HepG2 (cell line): ENCODE measurements around the gene FAM118B. TPM values are rescaled to one million over a fixed set of nuclear protein-coding genes. Genes with fewer than 3 reads are reported as not detected.
A peak's percentile ranks its signal among the peaks of the same experiment; 100 is the strongest.

Experiments
- ATF1 ChIP-seq: IDR thresholded peaks from 2 replicates; pipeline ENCODE4 v1.6.1; 2016; ENCODE audit warnings: mild to moderate bottlenecking, control low read depth
- CHCHD3 ChIP-seq: sonication (generic); formaldehyde crosslinking; IDR thresholded peaks from 2 replicates; pipeline ENCODE4 v1.8.0; 2022; ENCODE audit warnings: mild to moderate bottlenecking, missing genetic modification reagents, moderate library complexity
- HDAC2 ChIP-seq: sonication (generic); formaldehyde crosslinking; IDR thresholded peaks from 2 replicates; pipeline ENCODE4 v1.4.0; 2020; ENCODE audit warnings: missing genetic modification reagents
- SP5 ChIP-seq: IDR thresholded peaks from 2 replicates; pipeline ENCODE4 v1.6.1; 2016; ENCODE audit warnings: low read depth, borderline replicate concordance
- ZBTB7A ChIP-seq: sonication (generic); formaldehyde crosslinking; IDR thresholded peaks from 2 replicates; pipeline ENCODE4 v1.8.0; 2022; ENCODE audit warnings: mild to moderate bottlenecking, missing genetic modification reagents
- ZKSCAN8 ChIP-seq: IDR thresholded peaks from 2 replicates; pipeline ENCODE4 v1.6.1; 2016; ENCODE audit warnings: borderline replicate concordance, missing genetic modification reagents, missing compliant biosample characterization
- ZNF232 ChIP-seq: sonication (generic); formaldehyde crosslinking; IDR thresholded peaks from 2 replicates; pipeline ENCODE4 v1.4.0; 2020; ENCODE audit warnings: missing genetic modification reagents, borderline replicate concordance
- ZNF24 ChIP-seq: fragments of 450-650 bp; IDR thresholded peaks from 2 replicates; pipeline ENCODE4 v1.6.1; 2017; ENCODE audit warnings: antibody characterized with exemption, mild to moderate bottlenecking
- ZNF468 ChIP-seq: sonication (generic); formaldehyde crosslinking; IDR thresholded peaks from 2 replicates; pipeline ENCODE4 v1.8.0; 2022; ENCODE audit warnings: mild to moderate bottlenecking, moderate library complexity, missing genetic modification reagents
- ZNF547 ChIP-seq: sonication (generic); formaldehyde crosslinking; IDR thresholded peaks from 2 replicates; pipeline ENCODE4 v1.5.1; 2020; ENCODE audit warnings: mild to moderate bottlenecking, missing genetic modification reagents
- ZNF772 ChIP-seq: sonication (generic); formaldehyde crosslinking; IDR thresholded peaks from 2 replicates; pipeline ENCODE4 v1.5.0; 2020; ENCODE audit warnings: mild to moderate bottlenecking, missing genetic modification reagents
- polyA plus RNA-seq, 8 experiments: library from polyadenylated mRNA; depleted of rRNA in 3 of 8; stranded (reverse) in 7 of 8; unstranded in 1 of 8; fragments of >200 nt; fragmentation: Illumina TruSeq in 4 of 8; extraction: Trizol in 4 of 8; gene quantifications; 2 replicates each; pipeline versions ENCODE4 v1.2.1 to v1.2.3, GENCODE V29; 2011 to 2016; ENCODE audit warnings: low read depth in 4 of 8, missing spikeins in 1 of 8, mixed read lengths in 1 of 8; ENCODE audit not compliant: insufficient read depth in 1 of 8
- total RNA-seq, 5 experiments: library from RNA; depleted of rRNA; stranded (reverse); fragments of >200 nt; fragmentation: Illumina TruSeq; extraction: Trizol; gene quantifications; 2 replicates each; pipeline ENCODE4 v1.2.3, GENCODE V29; 2016; ENCODE audit warnings: low read depth in 1 of 5
- TF ChIP-seq, protein P1 (sequence below): sonication (generic); formaldehyde crosslinking; IDR thresholded peaks from 2 replicates; pipeline ENCODE4 v1.5.1; 2020; ENCODE audit warnings: mild to moderate bottlenecking, missing genetic modification reagents, moderate library complexity
- TF ChIP-seq, protein P2 (sequence below): IDR thresholded peaks from 2 replicates; pipeline ENCODE4 v1.6.1; 2016
- TF ChIP-seq, protein P3 (sequence below), 2 experiments: sonication (generic) in 1 of 2; formaldehyde crosslinking in 1 of 2; IDR thresholded peaks; 2 replicates each; pipeline versions ENCODE4 v1.6.1 to v1.9.0; 2014 to 2022; ENCODE audit warnings: antibody characterized with exemption in 1 of 2, borderline replicate concordance in 1 of 2, inconsistent platforms in 1 of 2, low read depth in 1 of 2, missing genetic modification reagents in 1 of 2
- TF ChIP-seq, protein P4 (sequence below): sonication (generic); formaldehyde crosslinking; IDR thresholded peaks from 2 replicates; pipeline ENCODE4 v1.8.0; 2022; ENCODE audit warnings: missing genetic modification reagents, mild to moderate bottlenecking, inconsistent platforms, borderline replicate concordance
- TF ChIP-seq, protein P5 (sequence below): sonication (generic); formaldehyde crosslinking; IDR thresholded peaks from 2 replicates; pipeline ENCODE4 v1.5.0; 2020; ENCODE audit warnings: missing genetic modification reagents

FAM118B gene
- total and polyA plus RNA-seq, 2 of the 13 experiments (the other 11 are each of a cell fraction or from before 2014, with no cell fraction given): 10.2 to 25.7 TPM

DNA sequence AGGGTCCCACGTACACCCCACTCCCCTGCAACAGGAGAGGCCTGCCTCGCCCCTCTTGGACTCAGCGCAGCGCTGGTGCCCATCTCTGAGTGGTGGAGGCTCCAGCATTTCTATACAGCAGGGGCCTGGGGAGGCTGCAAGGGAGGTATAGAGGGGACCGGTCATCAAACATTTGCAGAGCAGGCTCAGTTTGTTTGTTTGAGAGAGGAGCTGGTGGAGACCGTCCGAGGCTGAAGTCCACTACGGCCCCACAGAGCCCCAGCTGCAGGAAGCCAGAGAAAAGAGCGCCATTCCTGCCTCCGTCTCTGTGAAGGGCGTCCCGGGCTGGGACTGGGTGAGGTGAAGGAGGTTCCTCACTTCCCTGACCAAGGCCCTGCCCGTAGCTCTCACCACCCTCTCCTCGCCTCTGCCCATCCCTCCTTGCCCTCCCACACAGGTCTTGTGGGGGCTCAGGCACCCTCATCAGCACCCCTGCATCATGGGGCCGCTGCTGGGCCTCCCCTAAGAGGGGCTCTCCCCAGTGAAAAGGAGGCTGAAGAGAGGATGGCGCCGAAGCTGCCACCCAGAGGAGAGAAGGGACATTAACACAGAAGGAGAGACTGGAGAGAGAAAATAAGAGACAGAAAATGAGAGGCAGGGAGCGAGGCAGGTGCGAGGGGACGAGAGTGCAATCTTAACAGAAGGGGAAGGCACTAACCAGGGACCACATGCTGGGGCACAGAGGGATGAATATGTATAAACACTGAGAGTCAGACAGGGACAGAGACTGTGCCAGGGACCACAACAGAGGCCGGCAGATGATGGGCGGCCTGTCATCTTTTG, 24.7 kb upstream of the FAM118B start (continued):
- no peak for TF ChIP-seq ZNF772 (CRISPR knock-in tag)
- no peak for TF ChIP-seq ZNF24
- no peak for TF ChIP-seq CHCHD3 (CRISPR knock-in tag)
- no peak for TF ChIP-seq ZNF547 (CRISPR knock-in tag)
- TF ChIP-seq, protein P1, sequence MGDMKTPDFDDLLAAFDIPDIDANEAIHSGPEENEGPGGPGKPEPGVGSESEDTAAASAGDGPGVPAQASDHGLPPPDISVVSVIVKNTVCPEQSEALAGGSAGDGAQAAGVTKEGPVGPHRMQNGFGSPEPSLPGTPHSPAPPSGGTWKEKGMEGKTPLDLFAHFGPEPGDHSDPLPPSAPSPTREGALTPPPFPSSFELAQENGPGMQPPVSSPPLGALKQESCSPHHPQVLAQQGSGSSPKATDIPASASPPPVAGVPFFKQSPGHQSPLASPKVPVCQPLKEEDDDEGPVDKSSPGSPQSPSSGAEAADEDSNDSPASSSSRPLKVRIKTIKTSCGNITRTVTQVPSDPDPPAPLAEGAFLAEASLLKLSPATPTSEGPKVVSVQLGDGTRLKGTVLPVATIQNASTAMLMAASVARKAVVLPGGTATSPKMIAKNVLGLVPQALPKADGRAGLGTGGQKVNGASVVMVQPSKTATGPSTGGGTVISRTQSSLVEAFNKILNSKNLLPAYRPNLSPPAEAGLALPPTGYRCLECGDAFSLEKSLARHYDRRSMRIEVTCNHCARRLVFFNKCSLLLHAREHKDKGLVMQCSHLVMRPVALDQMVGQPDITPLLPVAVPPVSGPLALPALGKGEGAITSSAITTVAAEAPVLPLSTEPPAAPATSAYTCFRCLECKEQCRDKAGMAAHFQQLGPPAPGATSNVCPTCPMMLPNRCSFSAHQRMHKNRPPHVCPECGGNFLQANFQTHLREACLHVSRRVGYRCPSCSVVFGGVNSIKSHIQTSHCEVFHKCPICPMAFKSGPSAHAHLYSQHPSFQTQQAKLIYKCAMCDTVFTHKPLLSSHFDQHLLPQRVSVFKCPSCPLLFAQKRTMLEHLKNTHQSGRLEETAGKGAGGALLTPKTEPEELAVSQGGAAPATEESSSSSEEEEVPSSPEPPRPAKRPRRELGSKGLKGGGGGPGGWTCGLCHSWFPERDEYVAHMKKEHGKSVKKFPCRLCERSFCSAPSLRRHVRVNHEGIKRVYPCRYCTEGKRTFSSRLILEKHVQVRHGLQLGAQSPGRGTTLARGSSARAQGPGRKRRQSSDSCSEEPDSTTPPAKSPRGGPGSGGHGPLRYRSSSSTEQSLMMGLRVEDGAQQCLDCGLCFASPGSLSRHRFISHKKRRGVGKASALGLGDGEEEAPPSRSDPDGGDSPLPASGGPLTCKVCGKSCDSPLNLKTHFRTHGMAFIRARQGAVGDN (CRISPR knock-in tag): peak; percentile 90
- TF ChIP-seq, protein P2, sequence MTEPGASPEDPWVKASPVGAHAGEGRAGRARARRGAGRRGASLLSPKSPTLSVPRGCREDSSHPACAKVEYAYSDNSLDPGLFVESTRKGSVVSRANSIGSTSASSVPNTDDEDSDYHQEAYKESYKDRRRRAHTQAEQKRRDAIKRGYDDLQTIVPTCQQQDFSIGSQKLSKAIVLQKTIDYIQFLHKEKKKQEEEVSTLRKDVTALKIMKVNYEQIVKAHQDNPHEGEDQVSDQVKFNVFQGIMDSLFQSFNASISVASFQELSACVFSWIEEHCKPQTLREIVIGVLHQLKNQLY: no peak
- peak; percentile 52; the same call in 1 of the 2 replicates for TF ChIP-seq ZNF232 (CRISPR knock-in tag)
- TF ChIP-seq HDAC2 (CRISPR knock-in tag): peak; percentile 61; the same call in 1 of the 2 replicates
- TF ChIP-seq ZNF468 (CRISPR knock-in tag): no peak
- TF ChIP-seq, protein P3, sequence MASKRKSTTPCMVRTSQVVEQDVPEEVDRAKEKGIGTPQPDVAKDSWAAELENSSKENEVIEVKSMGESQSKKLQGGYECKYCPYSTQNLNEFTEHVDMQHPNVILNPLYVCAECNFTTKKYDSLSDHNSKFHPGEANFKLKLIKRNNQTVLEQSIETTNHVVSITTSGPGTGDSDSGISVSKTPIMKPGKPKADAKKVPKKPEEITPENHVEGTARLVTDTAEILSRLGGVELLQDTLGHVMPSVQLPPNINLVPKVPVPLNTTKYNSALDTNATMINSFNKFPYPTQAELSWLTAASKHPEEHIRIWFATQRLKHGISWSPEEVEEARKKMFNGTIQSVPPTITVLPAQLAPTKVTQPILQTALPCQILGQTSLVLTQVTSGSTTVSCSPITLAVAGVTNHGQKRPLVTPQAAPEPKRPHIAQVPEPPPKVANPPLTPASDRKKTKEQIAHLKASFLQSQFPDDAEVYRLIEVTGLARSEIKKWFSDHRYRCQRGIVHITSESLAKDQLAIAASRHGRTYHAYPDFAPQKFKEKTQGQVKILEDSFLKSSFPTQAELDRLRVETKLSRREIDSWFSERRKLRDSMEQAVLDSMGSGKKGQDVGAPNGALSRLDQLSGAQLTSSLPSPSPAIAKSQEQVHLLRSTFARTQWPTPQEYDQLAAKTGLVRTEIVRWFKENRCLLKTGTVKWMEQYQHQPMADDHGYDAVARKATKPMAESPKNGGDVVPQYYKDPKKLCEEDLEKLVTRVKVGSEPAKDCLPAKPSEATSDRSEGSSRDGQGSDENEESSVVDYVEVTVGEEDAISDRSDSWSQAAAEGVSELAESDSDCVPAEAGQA (IDR thresholded peaks at IDR 0.05; ENCODE audit: low read depth): no peak
- TF ChIP-seq, protein P3 (CRISPR knock-in tag; IDR thresholded peaks at IDR 0.05; ENCODE audit: borderline replicate concordance): no peak
- TF ChIP-seq SP5 (CRISPR knock-in tag): peak; percentile 27; the same call in 1 of the 2 replicates
- TF ChIP-seq, protein P4, sequence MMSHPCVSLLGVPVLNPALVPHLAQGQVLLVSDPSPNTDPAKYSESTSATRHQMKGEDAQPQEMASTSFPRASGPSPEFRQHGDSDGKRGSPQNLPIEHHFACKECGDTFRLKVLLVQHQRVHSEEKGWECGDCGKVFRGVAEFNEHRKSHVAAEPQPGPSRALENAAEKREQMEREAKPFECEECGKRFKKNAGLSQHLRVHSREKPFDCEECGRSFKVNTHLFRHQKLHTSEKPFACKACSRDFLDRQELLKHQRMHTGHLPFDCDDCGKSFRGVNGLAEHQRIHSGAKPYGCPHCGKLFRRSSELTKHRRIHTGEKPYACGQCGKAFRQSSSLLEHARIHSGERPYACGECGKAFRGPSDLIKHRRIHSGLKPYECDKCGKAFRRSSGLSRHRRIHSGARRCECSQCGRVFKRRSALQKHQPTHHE: no peak
- TF ChIP-seq, protein P5, sequence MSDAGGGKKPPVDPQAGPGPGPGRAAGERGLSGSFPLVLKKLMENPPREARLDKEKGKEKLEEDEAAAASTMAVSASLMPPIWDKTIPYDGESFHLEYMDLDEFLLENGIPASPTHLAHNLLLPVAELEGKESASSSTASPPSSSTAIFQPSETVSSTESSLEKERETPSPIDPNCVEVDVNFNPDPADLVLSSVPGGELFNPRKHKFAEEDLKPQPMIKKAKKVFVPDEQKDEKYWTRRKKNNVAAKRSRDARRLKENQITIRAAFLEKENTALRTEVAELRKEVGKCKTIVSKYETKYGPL (CRISPR knock-in tag): no peak
- TF ChIP-seq ZKSCAN8 (CRISPR knock-in tag): no peak
- peak; percentile 64 for TF ChIP-seq ZBTB7A (CRISPR knock-in tag)
- TF ChIP-seq ATF1 (CRISPR knock-in tag): 0 out of 2 replicates have a peak, but pooled peaks have one; percentile 35
